Left hindlimb (tissue), 1 donor: ENCODE data around the gene DNAH7.

Experiments used
- DNase-seq: peaks from one replicate; pipeline ENCODE4 v3.0.0-alpha.2; 2018

DNAH7 gene

DNA sequence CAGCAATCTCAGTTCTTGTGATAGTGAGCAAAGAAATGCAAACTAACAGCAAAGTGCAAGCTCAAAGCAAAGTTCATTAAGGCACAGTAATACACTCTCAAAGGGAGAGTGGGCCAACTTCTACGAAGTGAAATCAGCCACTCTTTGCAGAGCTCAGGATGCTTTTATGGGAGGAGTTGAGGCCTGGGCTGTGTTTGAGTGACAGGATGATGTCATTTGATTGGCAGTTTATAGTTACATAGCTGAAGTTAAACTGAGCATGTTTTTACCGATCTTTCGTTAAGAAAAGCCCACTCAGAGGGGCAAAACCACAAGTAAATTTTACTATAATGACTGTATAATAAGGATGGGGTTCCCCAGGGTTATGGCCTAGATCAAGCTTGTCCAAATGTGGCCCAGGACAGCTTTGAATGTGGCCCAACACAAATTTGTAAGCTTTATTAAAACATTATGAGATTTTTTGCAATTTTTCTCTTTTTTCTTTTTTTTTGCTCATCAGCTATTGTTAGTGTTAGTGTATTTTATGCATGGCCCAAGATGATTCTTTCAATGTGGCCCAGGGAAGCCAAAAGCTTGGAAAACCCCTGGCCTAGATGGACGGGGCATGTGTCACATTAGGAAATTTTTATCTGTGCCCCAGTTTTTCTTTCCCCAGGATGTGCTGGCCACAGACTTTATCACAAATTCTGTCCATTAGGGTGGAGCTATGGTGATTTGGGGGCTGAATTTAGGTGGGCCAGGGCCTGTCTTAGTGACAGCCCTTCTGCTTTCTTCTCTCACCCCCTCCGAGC is 8.3 kb upstream of the DNAH7 start:
- no peak for DNase-seq

DNA sequence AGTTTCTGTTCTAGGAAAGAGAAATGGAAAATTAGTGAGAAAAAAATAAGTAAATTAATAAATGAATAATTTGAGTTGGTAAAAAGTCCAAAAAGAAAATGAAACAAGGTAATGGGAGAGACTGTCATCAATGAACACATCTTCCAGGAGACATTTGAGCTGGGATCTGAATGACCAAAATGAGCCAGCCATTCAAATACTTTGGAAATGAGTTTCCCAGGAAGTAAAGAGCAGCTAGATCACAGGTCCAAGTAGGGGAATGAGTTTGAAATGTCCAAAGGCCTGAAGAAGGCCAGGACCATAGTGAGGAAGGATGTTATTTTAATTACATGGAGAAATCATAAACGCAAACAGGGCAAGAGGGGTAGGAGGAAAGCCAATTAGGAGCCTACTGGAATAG is 6.6 kb upstream of the DNAH7 start:
- DNase-seq = no peak

DNA sequence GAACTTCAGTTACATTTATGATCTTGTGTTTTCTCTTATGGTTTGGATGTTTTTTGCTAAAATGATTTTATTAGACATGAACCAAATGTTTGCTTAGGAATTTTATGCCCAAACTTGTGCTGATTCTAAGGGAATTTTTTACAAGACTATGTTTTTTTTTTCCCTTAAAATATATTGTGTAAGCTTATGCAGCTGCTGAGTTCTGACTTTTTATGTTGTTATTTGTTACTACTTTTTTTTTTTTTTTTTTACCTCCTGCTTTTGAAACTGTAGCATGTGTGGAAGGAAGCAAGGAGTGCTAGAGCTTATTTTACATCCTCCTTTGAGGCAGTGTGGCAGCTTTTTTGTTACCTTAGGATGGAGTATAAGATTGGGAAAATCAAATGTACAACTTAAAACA is 6.0 kb upstream of the DNAH7 start:
- DNase-seq = no peak

DNA sequence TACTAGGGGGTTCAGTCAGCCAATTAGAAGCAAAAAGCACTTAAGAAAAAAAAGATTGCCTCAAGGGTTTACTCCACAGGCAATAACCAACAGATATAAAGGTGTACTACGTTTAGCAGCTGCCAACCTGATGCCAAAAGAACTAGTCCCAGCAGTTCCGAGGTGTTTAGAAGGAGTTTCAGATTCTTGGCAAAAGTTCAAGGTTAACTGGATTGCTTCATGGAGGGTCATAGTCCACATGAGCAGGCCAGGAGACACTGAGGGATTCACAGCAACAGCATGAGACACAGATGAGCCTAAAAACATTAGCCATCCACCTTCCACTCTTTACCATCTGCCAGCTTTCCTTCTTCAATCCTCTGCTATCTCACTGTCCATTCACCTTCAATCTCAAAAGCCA is 4.9 kb upstream of the DNAH7 start:
- DNase-seq = no peak

DNA sequence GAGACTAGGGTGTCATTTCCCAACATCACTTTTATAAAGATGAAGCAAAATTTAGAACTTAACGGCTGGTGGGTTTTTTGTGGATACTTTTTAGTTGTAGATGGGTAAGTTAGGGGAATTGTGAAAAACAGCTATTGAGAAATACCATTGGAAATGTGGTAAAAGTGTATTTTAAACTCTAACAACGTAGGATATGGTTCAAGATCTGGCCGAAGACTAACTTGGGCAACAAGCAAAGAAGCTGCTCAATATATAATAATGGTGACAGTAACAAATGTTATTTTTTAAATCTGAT is 1.6 kb downstream of the DNAH7 start:
- no peak for DNase-seq

DNA sequence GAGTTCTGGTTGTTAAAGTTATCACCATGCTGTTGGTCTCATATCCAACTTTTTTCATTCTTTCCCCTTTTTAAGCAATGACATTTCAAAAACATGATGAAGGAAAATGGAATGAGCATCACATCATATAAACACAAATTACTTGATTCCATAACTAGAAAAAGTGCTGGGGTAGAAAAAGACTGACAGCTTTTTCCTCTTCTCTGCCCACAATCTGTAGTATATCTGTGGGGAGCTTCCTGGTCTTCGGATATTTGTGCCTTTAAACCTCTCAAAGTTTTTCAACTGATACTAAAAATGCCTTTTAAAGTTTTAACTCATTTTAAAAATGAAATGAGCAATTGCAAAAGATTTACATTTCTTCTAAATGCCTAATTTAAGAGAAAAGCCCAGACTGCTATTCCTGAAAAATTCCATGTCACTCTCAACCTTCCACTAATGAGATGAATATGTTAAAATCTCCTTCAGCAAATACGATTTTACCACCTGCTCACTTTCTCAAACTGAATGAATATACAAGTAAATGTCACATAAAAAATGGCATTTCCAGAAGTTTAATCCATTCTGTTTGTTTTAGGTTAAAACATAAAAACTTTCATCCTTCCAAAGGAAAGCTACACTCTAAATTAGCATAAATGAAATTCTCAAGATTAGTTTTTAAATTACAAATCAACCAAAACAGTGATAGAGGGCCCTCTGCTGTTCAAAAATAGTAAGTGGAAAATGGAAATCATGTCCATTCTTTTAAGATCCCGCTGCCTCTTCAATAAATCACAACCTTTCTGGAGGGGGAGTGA is 2.1 kb downstream of the DNAH7 start:
- DNase-seq = no peak

DNA sequence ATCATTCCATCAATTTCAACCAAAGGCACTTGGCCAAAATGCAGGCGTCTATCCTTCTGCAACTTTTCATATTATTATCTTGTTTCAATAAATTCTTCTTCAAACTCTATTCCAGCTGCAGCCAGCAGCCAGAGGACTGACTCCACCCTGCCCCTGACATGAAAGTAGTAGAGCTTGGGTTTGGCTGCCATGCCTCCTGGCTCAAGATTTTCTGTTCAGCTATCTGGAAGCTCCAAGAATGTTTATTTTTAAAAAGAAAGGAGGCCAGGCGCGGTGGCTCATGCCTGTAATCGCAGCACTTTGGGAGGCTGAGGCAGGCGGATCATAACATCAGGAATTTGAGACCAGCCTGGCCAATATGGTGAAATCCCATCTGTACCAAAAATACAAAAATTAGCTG is 4.9 kb downstream of the DNAH7 start:
- no peak for DNase-seq

DNA sequence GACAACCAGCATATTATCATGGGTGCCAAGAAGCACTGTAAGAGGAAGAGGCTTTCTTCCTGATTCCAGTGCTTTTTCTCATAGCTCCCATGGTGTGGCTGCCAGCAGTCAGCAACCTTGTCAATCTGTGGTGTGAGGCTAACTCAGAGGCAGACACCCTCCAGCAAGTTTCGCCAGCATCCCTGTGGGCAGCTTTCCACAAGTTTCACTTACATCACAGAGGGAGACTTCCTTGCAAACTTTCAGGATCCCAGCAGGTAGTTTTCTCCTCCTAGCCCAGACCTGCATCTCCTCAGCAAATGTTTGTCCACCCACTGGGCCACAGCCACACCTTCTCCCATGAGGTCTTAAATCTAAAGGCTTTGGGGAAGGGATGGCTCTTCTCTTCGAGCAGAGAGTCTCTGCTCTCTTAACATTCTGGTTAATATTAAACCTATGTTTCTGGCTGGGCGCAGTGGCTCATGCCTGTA is 9.1 kb downstream of the DNAH7 start:
- no peak for DNase-seq

DNA sequence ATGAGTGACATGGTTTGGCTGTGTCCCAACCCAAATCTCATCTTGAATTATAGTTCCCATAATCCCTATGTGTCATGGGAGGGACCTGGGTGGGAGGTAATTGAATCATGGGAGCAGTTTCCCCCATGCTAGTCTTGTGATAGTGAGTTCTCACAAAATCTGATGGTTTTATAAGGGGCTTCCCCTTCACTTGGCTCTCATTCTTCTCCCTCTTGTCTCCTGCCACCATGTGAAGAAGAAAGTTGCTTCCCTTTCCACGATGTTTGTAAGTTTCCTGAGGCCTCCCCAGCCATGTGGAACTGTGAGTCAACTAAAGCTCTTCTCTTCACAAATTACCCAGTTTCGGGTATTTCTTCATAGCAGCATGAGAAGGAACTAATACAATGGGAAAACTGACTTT is 14.0 kb downstream of the DNAH7 start:
- no peak for DNase-seq

DNA sequence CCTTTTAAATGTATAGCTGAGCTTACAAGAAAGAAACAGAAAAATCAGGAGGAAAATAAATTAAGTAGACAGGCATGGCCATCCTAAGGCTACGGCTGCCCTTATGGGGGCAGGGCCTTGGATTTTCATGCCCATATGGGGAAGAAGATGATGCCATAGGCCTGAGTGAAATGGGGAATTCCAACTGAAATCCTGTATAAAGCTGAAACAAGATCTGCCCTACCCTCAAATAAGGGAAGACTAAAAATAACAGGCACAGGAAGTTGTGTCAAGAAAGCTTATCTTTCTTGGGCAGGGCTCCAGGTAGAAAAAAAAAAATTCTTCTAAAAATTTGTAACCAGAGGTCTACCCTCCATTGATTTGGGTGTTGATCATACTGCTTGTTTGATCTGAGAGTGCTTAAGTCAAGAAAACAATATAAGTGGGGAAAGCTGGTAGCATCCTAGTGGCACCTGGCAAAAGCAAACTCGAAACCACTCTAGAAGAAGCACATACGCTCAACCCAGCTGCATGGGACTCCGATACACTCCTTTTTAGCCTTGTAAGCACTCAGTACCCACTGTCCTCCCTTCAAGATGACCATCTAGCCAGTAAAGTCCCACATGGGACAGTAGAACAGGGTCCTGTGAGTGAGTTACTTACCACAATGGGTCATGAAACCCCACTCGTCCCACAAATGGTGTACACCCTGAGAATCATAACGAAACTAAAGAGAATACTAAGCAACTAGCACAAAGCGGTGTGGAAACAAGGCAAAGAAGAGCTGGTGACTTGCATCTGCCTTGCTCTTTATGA is 22.3 kb downstream of the DNAH7 start:
- DNase-seq = no peak

DNA sequence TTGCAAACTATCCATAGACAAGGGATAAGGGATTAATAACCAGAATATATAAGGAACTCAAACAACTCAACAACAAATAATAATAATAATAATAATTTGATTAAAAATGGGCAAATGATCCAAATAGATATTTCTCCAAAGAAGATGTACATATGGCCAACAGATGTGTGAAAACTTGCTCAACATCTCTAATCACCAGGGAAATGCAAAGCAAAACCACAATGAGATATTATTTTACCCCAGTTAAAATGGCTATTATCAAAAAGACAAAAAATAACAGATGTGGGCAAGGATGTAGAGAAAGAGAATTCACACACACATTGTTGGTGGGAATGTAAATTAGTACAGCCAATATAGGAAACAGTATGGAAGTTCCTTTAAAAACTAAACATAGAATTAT is 26.9 kb downstream of the DNAH7 start:
- no peak for DNase-seq

DNA sequence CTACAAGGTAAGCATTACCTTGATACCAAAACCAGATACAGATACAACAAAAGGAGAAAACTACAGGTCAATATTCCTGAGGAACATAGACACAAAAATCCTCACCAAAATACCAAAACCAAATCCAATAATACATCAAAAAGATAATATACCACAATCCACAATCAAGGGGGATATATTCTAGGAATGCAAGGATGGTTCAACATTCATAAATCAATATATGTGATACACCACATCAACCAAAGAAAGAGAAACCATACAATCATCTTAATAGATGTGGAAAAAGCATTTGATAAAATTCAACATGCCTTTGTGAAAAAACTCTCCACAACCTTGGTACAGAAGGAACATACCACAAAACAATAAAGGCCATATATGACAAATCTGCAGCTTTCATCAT is 28.4 kb downstream of the DNAH7 start:
- no peak for DNase-seq

DNA sequence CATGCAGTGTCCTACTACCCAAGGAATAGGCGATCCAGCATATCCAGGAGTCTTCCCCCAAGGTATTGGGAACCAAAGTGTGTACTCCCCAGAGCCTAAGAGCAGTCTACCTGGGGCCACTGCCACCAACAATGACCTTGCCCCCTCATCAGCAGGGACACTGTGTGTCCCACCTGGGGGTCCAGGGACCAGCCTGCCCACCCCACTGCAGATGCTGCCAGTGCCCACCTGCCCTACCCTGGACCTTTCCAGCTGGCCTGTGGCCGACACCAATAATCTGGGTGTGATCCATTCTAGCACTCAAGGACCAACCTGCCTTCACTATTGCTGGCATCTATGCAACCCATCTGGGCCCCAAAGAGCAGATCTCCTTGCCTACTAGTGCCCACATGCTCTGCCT is 32.2 kb downstream of the DNAH7 start:
- DNase-seq = no peak

DNA sequence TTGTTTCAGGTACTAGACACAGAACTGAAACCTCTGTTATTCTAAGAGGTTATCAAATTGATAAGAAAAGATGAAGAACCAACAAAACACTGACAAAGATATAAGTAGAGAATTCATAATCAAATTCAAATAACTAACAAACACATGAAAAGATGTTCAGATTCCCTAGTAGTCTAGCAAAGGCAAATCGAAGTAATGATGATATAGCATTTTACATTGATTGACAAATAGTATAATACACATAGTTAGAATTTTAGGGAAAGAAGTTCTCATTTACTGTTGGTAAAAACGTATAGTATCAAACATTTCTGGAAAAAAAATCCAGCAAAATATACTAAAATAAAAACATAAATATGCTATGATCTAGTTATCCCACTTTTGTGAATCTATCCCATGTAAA is 50.6 kb downstream of the DNAH7 start:
- DNase-seq = no peak

DNA sequence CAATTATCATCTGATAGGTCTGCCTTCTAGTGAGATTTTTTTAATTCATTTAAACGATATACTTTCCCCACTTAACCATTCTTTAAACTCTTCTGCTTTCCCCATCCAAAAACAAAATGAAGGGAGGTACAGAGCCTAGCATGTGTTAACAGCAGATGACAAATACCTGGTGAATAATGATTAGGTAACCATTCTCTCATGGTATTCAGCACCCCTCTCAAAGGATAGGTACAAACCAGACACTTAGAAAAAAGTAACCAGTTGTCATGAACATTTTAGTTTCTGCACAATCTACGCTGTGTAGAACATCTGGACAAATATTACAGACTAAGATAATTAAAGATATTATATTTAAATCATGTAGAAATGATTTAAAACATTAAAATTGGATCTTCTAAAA is 56.3 kb downstream of the DNAH7 start:
- no peak for DNase-seq

DNA sequence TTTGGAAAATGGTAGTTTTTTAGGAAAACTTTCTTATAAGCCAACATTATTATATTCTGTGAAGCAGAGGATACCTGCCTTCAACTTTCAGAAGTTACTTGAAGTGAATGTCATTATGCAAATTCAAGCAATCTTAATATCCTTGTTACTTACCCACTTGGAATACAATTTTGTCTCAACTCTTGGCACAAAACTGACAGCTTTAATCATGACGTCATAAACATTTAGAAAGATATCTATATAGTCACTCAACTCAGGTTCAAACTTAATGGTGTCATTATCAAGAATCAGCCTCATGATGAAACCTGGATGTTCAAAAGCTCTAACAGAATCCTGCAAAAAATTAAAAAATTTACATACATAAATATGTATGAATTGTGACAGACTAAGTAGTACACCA is 68.1 kb downstream of the DNAH7 start:
- DNase-seq = no peak

DNA sequence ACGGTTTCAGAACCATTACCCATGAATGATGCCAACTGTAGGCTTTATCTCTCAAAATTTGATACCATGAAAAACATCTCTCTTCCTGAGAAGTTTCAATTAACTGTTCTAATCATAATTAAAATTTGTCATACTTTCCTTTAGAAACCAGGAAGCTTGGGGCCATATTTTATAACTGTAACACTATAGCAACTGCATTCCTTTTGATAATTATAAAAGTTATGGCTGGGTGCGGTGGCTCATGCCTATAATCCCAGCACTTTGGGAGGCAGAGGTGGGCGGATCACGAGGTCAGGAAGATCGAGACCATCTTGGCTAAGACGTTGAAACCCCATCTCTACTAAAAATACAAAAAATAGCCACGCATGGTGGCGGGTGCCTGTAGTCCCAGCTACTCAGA is 70.6 kb downstream of the DNAH7 start:
- DNase-seq = no peak

DNA sequence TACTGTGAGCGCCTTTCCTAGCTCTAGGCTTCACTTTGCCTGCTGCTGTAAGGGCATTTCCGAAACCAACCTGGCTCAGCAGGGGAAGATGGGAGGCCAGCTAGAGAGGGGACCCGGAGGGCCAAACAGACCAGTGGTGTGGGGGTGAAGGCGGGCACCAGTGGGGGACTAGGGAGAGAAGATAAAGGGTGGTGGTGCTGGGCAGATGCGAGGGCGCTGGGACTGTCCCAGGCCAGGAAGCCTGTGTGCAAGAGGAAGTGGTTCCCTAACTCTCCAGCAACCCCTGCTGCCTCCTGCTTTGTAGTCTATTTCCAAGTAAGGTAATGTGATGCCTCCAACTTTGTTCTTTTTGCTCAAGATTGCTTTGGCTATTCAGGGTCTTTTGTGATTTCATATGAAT is 73.1 kb downstream of the DNAH7 start:
- no peak for DNase-seq

DNA sequence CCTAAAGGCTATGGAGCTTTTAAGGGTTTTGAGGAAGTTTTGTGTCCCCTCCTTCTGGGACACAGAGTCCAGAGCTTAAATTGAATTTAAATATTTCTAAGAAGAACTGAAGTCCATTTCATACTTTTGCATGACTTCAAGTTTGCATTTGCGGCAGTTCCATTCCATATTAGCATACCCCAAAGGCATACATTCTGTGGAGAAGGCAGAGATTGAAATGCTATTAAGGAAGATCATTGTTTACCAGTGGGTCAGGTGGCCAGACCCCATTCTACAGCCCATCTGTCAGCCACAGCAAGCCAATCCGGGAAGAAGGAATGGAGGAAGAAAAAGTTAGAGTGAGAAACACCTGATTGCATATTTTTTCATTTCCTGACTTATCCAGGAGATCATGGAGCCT is 75.0 kb downstream of the DNAH7 start:
- no peak for DNase-seq

DNA sequence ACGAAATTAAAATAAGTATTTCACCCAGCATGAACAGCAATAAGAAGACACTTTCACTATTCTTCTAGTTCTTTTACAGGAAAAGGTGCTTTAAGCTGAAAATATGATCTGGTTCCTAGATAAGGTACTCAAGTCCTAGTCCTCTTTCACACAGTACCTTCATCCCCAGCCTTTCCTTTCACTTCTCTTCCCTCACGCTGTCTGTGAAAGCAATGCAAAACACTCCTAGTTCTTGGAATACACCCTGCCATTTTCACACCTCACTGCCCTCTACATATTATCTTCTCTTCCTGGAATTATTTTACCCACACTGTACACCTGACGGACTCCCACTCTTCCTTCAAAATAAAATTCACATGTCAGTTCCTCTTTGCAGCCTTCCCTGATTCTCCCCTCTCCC is 82.9 kb downstream of the DNAH7 start:
- no peak for DNase-seq

DNA sequence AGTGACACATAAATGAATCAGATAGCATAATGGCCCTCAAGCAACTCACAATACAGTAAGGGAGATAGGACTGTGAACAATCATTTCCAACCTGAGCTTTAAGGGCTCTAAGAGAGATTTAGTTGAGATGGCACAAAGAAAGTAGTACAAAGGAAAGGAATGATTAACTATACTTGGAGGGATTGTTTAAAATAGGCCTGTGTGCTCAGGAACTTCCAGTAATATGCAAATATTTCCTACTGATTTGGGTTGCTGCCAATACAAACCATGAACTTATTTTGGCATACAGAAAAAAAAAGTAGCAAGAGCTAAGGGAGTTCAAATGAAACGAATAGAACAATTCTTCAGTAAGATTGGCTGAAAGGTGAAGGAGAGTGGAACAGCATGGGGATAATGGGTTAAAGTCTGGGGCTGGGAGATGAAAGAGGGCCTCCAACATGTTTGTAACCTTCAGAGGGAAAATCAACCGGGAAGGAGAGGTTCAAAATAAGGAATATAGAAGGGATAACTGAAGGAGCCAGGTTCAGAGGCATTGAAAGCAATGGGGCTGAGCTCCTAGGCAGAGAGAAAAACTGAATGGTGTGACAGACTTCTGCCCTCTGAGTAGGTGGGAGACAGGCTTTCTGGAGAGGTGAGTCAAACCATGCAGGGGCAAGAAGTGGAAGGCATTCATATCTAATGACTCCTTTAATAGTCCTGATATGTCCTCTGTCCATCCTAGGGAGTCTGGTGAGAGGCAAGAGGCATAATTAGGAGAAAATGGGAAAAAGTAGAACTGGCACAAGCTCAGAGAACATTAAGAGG is 83.5 kb downstream of the DNAH7 start:
- DNase-seq = no peak

DNA sequence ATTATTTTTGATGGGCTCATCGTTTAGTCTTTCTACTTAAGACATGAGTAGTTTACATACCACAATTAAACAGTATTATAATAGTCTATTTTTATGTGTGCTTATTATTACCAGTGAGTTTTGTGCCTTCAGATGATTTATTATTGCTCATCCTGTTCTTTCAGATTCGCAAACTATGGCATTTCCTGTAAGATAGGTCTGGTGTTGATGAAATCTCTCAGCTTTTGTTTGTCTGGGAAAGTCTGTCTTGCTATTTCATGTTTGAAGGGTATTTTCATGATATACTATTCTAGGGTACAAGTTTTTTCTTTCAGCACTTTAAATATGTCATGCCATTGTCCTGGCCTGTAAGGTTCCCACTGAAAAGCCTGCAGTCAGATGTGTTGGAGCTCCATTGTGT is 101.3 kb downstream of the DNAH7 start:
- DNase-seq = no peak

DNA sequence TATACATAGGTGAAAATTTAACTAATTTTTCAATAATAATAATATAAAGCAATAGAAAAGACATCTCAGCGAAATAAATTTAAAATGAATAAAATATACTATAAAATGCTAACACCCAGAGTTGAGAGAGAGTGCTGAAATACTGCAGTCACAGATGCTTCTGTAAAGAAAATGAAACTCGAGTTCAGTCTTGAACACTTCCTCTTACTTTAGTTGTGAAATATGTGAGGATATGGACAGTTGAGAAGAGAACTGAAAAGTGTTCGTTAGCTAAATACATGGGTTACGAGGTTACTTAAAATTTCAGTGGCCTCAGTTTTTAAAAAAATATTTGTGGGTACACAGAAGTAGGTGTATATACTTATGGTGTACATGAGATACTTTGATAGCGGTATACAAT is 106.8 kb downstream of the DNAH7 start:
- DNase-seq = no peak
